Stimulated activated naive B cell treated with anti-CD40 and anti-IgM and Interleukin-4, amounts not matched to agents 10 μg/mL and 1 μg/mL and 100 μg/mL, for 72 hours (primary cell): Measurements from ENCODE around the gene MAP9.
"Not testable (repeated sequence)": the region's sequence is repeated elsewhere in the genome, so short reads cannot be mapped to it uniquely, and the experiment has no call there.

Source experiments
- ATAC-seq, 2 donors: fragments of 150-1000 bp; cut with Tn5 transposase; replicated peaks; 2 replicates each; pipeline ENCODE4 v1.10.0; 2021; ENCODE audit warnings: moderate library complexity in 1 of 2
- DNase-seq: peaks from one replicate; pipeline ENCODE4 v3.0.0; 2021
- H3K27ac Mint-ChIP-seq: one replicate; pipeline ENCODE4 v1.8.0; 2022; ENCODE audit warnings: mild to moderate bottlenecking, mixed read lengths
- H3K27me3 Mint-ChIP-seq, 2 donors: one replicate each; pipeline ENCODE4 v1.8.0; 2022; ENCODE audit warnings: mixed read lengths in 2 of 2
- H3K36me3 Mint-ChIP-seq, 2 donors: one replicate each; pipeline ENCODE4 v1.8.0; 2022; ENCODE audit warnings: mixed read lengths in 2 of 2, mild to moderate bottlenecking in 1 of 2
- H3K4me1 Mint-ChIP-seq, 2 donors: one replicate each; pipeline ENCODE4 v1.8.0; 2022; ENCODE audit warnings: mixed read lengths in 2 of 2, mild to moderate bottlenecking in 1 of 2
- H3K4me3 Mint-ChIP-seq, 2 donors: one replicate each; pipeline ENCODE4 v1.8.0; 2022; ENCODE audit warnings: mild to moderate bottlenecking in 2 of 2, mixed read lengths in 2 of 2, moderate library complexity in 1 of 2
- H3K9me3 Mint-ChIP-seq, 2 donors: one replicate each; pipeline ENCODE4 v1.8.0; 2022; ENCODE audit warnings: mixed read lengths in 2 of 2, mild to moderate bottlenecking in 1 of 2

The MAP9 gene

GRCh38 chr4:155321006-155321405, 55.8 kb downstream of the MAP9 start:
- no peaks in the 10 kb centered on the region for H3K27me3 Mint-ChIP-seq
- no peak overlapping the region for H3K4me3 Mint-ChIP-seq
- ATAC-seq (no peak), DNase-seq (no peak)
- no peaks in the 10 kb centered on the region for H3K4me1 Mint-ChIP-seq
- H3K9me3 Mint-ChIP-seq, result peaks cover 4 to 5% of the 10 kb centered on the region in 2 donors
- H3K36me3 Mint-ChIP-seq, result no peaks in the 10 kb centered on the region
- H3K27ac Mint-ChIP-seq, result no peak overlapping the region

- H3K9me3 Mint-ChIP-seq, result peaks cover 6% of the 10 kb centered on the region in 2 donors
- H3K4me3 Mint-ChIP-seq, result no peak overlapping the region
- no peaks in the 10 kb centered on the region for H3K36me3 Mint-ChIP-seq
- H3K27me3 Mint-ChIP-seq, result peaks cover 0 to 2% of the 10 kb centered on the region in 2 donors
- H3K27ac Mint-ChIP-seq, result no peak overlapping the region
- no peaks in the 10 kb centered on the region for H3K4me1 Mint-ChIP-seq
- DNase-seq, result no peak
- ATAC-seq, result no peak
These were observed 57.2 kb downstream of the MAP9 start for GRCh38 chr4:155319516-155319915.

- not testable (repeated sequence) for H3K36me3 Mint-ChIP-seq, ATAC-seq, H3K4me3 Mint-ChIP-seq, H3K27ac Mint-ChIP-seq, H3K4me1 Mint-ChIP-seq, DNase-seq, H3K9me3 Mint-ChIP-seq
- peaks cover 0 to 14% of the 10 kb centered on the region in 2 donors for H3K27me3 Mint-ChIP-seq
These were observed 64.7 kb downstream of the MAP9 start for GRCh38 chr4:155312027-155312426.

- Mint-ChIP-seq H3K4me1 (no peaks in the 10 kb centered on the region), H3K9me3 (peaks cover 0 to 3% of the 10 kb centered on the region in 2 donors)
These were observed 69.0 kb downstream of the MAP9 start for GRCh38 chr4:155307731-155308277.

GRCh38 chr4:155305619-155306018, 71.1 kb downstream of the MAP9 start:
- Mint-ChIP-seq H3K36me3 (no peaks in the 10 kb centered on the region), H3K27ac (no peak overlapping the region), H3K4me3 (no peak overlapping the region), H3K27me3 (peaks cover 0 to 5% of the 10 kb centered on the region in 2 donors), H3K4me1 (no peaks in the 10 kb centered on the region), H3K9me3 (no peaks in the 10 kb centered on the region)
- DNase-seq (no peak), ATAC-seq (no peak)

More at GRCh38 chr4:155307731-155308277, 69.0 kb downstream of the MAP9 start:
- no peak for ATAC-seq
- H3K36me3 Mint-ChIP-seq, result no peaks in the 10 kb centered on the region
- no peak overlapping the region for H3K4me3 Mint-ChIP-seq
- DNase-seq, result no peak
- no peak overlapping the region for H3K27ac Mint-ChIP-seq
- peaks cover 0 to 9% of the 10 kb centered on the region in 2 donors for H3K27me3 Mint-ChIP-seq

GRCh38 chr4:155304375-155304774, 72.4 kb downstream of the MAP9 start:
- no peaks in the 10 kb centered on the region for H3K36me3 Mint-ChIP-seq
- no peak overlapping the region for H3K4me3 Mint-ChIP-seq
- H3K27me3 Mint-ChIP-seq, result peaks cover 0 to 5% of the 10 kb centered on the region in 2 donors
- no peak overlapping the region for H3K27ac Mint-ChIP-seq
- DNase-seq (no peak), ATAC-seq (no peak)
- H3K9me3 Mint-ChIP-seq, result peaks cover 0 to 2% of the 10 kb centered on the region in 2 donors
- no peaks in the 10 kb centered on the region for H3K4me1 Mint-ChIP-seq

GRCh38 chr4:155299103-155299502, 77.7 kb downstream of the MAP9 start:
- Mint-ChIP-seq H3K27me3 (no peaks in the 10 kb centered on the region), H3K36me3 (no peaks in the 10 kb centered on the region), H3K4me3 (no peak overlapping the region), H3K9me3 (peaks cover 11 to 12% of the 10 kb centered on the region in 2 donors), H3K27ac (no peak overlapping the region), H3K4me1 (no peaks in the 10 kb centered on the region)
- DNase-seq (no peak), ATAC-seq (no peak)
